Embryonic facial prominence (tissue), 1 donor: ENCODE data around the gene HCN1.
"Not testable (repeated sequence)": the region's sequence is repeated elsewhere in the genome, so short reads cannot be mapped to it uniquely, and the experiment has no call there.

Experiments used
- DNase-seq: peaks from one replicate; pipeline ENCODE4 v3.0.0-alpha.2; 2016; ENCODE audit errors: extremely low spot score

The HCN1 gene

GRCh38 chr5:45417285-45417998, 278.7 kb downstream of the HCN1 start:
- no peak for DNase-seq

- no peak for DNase-seq
Measured at GRCh38 chr5:45414620-45415573, 281.3 kb downstream of the HCN1 start.

- no peak for DNase-seq
Measured at GRCh38 chr5:45411971-45412612, 284.1 kb downstream of the HCN1 start.

GRCh38 chr5:45410304-45410995, 285.7 kb downstream of the HCN1 start:
- no peak for DNase-seq

- DNase-seq, result no peak
Measured at GRCh38 chr5:45408067-45408466, 288.1 kb downstream of the HCN1 start.

GRCh38 chr5:45402804-45403455, 293.2 kb downstream of the HCN1 start:
- no peak for DNase-seq

GRCh38 chr5:45399041-45399440, 297.1 kb downstream of the HCN1 start:
- no peak for DNase-seq

GRCh38 chr5:45385321-45386058, 310.7 kb downstream of the HCN1 start:
- no peak for DNase-seq

- no peak for DNase-seq
Measured at GRCh38 chr5:45383985-45384384, 312.2 kb downstream of the HCN1 start.

- no peak for DNase-seq
Measured at GRCh38 chr5:45382583-45382982, 313.6 kb downstream of the HCN1 start.

- no peak for DNase-seq
Measured at GRCh38 chr5:45376417-45376816, 319.8 kb downstream of the HCN1 start.

GRCh38 chr5:45372629-45373028, 323.6 kb downstream of the HCN1 start:
- DNase-seq, result no peak

- not testable (repeated sequence) for DNase-seq
Measured at GRCh38 chr5:45371423-45371822, 324.8 kb downstream of the HCN1 start.

GRCh38 chr5:45355189-45355992, 340.8 kb downstream of the HCN1 start:
- DNase-seq, result no peak

GRCh38 chr5:45336464-45336863, 359.7 kb downstream of the HCN1 start:
- DNase-seq, result no peak

GRCh38 chr5:45335978-45336377, 360.2 kb downstream of the HCN1 start:
- no peak for DNase-seq

GRCh38 chr5:45335346-45335745, 360.8 kb downstream of the HCN1 start:
- no peak for DNase-seq

GRCh38 chr5:45334939-45335338, 361.2 kb downstream of the HCN1 start:
- DNase-seq, result no peak

GRCh38 chr5:45312627-45313026, 383.6 kb downstream of the HCN1 start:
- not testable (repeated sequence) for DNase-seq

- no peak for DNase-seq
Measured at GRCh38 chr5:45295231-45295630, 400.9 kb downstream of the HCN1 start.
